Spinal cord (tissue), 10 donors: Measurements from ENCODE around the gene FOXN3. TPM values are rescaled to one million over a fixed set of nuclear protein-coding genes. Genes with fewer than 3 reads are reported as not detected.

Experiments
- DNase-seq, 6 donors: peaks; one replicate each; pipeline versions ENCODE4 v3.0.0 to v3.0.0-alpha.2; 2013 to 2015; ENCODE audit warnings: low spot score in 6 of 6, low read depth in 4 of 6
- H3K27ac ChIP-seq: one replicate; pipeline ENCODE4 v1.5.1; 2013; ENCODE audit warnings: low read depth, low read length, control low read depth
- H3K27me3 ChIP-seq: one replicate; pipeline ENCODE4 v1.6.1; 2013; ENCODE audit warnings: low read length; ENCODE audit not compliant: control insufficient read depth, insufficient read depth
- H3K36me3 ChIP-seq: one replicate; pipeline ENCODE4 v1.6.1; 2013; ENCODE audit warnings: low read length; ENCODE audit not compliant: control insufficient read depth, insufficient read depth
- H3K4me1 ChIP-seq: one replicate; pipeline ENCODE4 v1.6.1; 2013; ENCODE audit warnings: low read length; ENCODE audit not compliant: control insufficient read depth, insufficient read depth
- H3K4me3 ChIP-seq: one replicate; pipeline ENCODE4 v1.5.1; 2013; ENCODE audit warnings: low read depth, low read length, control low read depth
- H3K9me3 ChIP-seq: one replicate; pipeline ENCODE4 v1.6.1; 2013; ENCODE audit warnings: low read length; ENCODE audit not compliant: control insufficient read depth, insufficient read depth
- WGBS: methylation state at CpG from one replicate; pipeline ENCODE4 v1.1.5; 2013; ENCODE audit warnings: missing lambda C conversion rate; ENCODE audit not compliant: insufficient coverage; 5-methylcytosine and 5-hydroxymethylcytosine counted together
- polyA plus RNA-seq, 2 donors: library from polyadenylated mRNA; unstranded; fragments of 120-200 nt; gene quantifications; one replicate each; pipeline ENCODE4 v1.2.1, GENCODE V29; 2013; ENCODE audit not compliant: insufficient read length in 2 of 2
- total RNA-seq, 2 donors: library from RNA; depleted of rRNA in 1 of 2; stranded (reverse); fragments of 120-200 nt in 1 of 2; fragments of >200 nt in 1 of 2; gene quantifications; one replicate each; pipeline versions ENCODE4 v1.2.3 to v1.2.4, GENCODE V29; 2013 to 2014
- donor health status: healthy.

FOXN3 gene
- total and polyA plus RNA-seq, 4 donors, result 37.8 to 56.8 (median 46.8) TPM

- H3K4me1 ChIP-seq, result peaks cover under 1% of the 10 kb centered on the region
- DNase-seq, result no peak
- H3K9me3 ChIP-seq, result no peaks in the 10 kb centered on the region
- no peak overlapping the region for H3K4me3 ChIP-seq
- H3K27ac ChIP-seq, result no peak overlapping the region
- no peaks in the 10 kb centered on the region for H3K36me3 ChIP-seq
- no peaks in the 10 kb centered on the region for H3K27me3 ChIP-seq
- WGBS, result 80% methylated on average over 2 of the region's 4 CpGs
These were observed 134.8 kb downstream of the FOXN3 start for GRCh38 chr14:89282191-89282590.

GRCh38 chr14:89280600-89280999 is 136.4 kb downstream of the FOXN3 start:
- Histone ChIP-seq H3K27ac (no peak overlapping the region), H3K27me3 (no peaks in the 10 kb centered on the region), H3K9me3 (no peaks in the 10 kb centered on the region), H3K4me1 (peaks cover 3% of the 10 kb centered on the region), H3K4me3 (no peak overlapping the region), H3K36me3 (no peaks in the 10 kb centered on the region)
- WGBS, result 100% methylated on average over 3 of the region's 10 CpGs
- no peak for DNase-seq

- 74% methylated on average over 7 of the region's 9 CpGs for WGBS
- H3K36me3 ChIP-seq, result no peaks in the 10 kb centered on the region
- H3K27me3 ChIP-seq, result no peaks in the 10 kb centered on the region
- no peak overlapping the region for H3K27ac ChIP-seq
- no peak for DNase-seq
- peaks cover 3% of the 10 kb centered on the region for H3K4me1 ChIP-seq
- H3K9me3 ChIP-seq, result no peaks in the 10 kb centered on the region
- H3K4me3 ChIP-seq, result no peak overlapping the region
These were observed 137.3 kb downstream of the FOXN3 start for GRCh38 chr14:89279649-89280232.

GRCh38 chr14:89277203-89277602 is 139.8 kb downstream of the FOXN3 start:
- no peaks in the 10 kb centered on the region for H3K36me3 ChIP-seq
- H3K27ac ChIP-seq, result no peak overlapping the region

GRCh38 chr14:89276424-89276975 is 140.5 kb downstream of the FOXN3 start:
- Histone ChIP-seq H3K9me3 (no peaks in the 10 kb centered on the region), H3K27me3 (no peaks in the 10 kb centered on the region)
- WGBS, result 96% methylated on average over 3 of the region's 3 CpGs

More at GRCh38 chr14:89277203-89277602, 139.8 kb downstream of the FOXN3 start:
- peak in 1 of 6 donors; percentile 54 for DNase-seq
- Histone ChIP-seq H3K9me3 (no peaks in the 10 kb centered on the region), H3K4me3 (no peak overlapping the region), H3K27me3 (no peaks in the 10 kb centered on the region), H3K4me1 (peaks cover 3% of the 10 kb centered on the region)
- 74% methylated on average over 3 of the region's 6 CpGs for WGBS

GRCh38 chr14:89270439-89271227 is 146.4 kb downstream of the FOXN3 start:
- no peaks in the 10 kb centered on the region for H3K9me3 ChIP-seq
- no peaks in the 10 kb centered on the region for H3K27me3 ChIP-seq
- 82% methylated on average over 5 of the region's 7 CpGs for WGBS
- H3K27ac ChIP-seq, result no peak overlapping the region
- H3K36me3 ChIP-seq, result no peaks in the 10 kb centered on the region
- no peak overlapping the region for H3K4me3 ChIP-seq
- DNase-seq, result no peak
- peaks cover 18% of the 10 kb centered on the region for H3K4me1 ChIP-seq

More at GRCh38 chr14:89276424-89276975, 140.5 kb downstream of the FOXN3 start:
- no peak overlapping the region for H3K27ac ChIP-seq
- H3K4me3 ChIP-seq, result no peak overlapping the region
- peaks cover 3% of the 10 kb centered on the region for H3K4me1 ChIP-seq
- no peak for DNase-seq
- H3K36me3 ChIP-seq, result no peaks in the 10 kb centered on the region

GRCh38 chr14:89269404-89269803 is 147.6 kb downstream of the FOXN3 start:
- WGBS, result 58% methylated on average over 6 of the region's 6 CpGs
- no peaks in the 10 kb centered on the region for H3K36me3 ChIP-seq
- no peak overlapping the region for H3K4me3 ChIP-seq
- peaks cover 23% of the 10 kb centered on the region for H3K4me1 ChIP-seq
- H3K9me3 ChIP-seq, result no peaks in the 10 kb centered on the region
- no peak for DNase-seq
- H3K27ac ChIP-seq, result no peak overlapping the region
- no peaks in the 10 kb centered on the region for H3K27me3 ChIP-seq

GRCh38 chr14:89268514-89268913 is 148.5 kb downstream of the FOXN3 start:
- DNase-seq, result no peak
- 85% methylated on average over 4 of the region's 5 CpGs for WGBS
- peaks cover 23% of the 10 kb centered on the region for H3K4me1 ChIP-seq
- H3K4me3 ChIP-seq, result no peak overlapping the region
- H3K36me3 ChIP-seq, result no peaks in the 10 kb centered on the region
- no peaks in the 10 kb centered on the region for H3K9me3 ChIP-seq
- H3K27me3 ChIP-seq, result no peaks in the 10 kb centered on the region
- H3K27ac ChIP-seq, result no peak overlapping the region

- no CpG with 5 or more reads among the region's 5 CpGs for WGBS
- Histone ChIP-seq H3K9me3 (no peaks in the 10 kb centered on the region), H3K27ac (no peak overlapping the region), H3K27me3 (no peaks in the 10 kb centered on the region), H3K4me3 (no peak overlapping the region), H3K4me1 (peaks cover 23% of the 10 kb centered on the region), H3K36me3 (no peaks in the 10 kb centered on the region)
- no peak for DNase-seq
These were observed 149.4 kb downstream of the FOXN3 start for GRCh38 chr14:89267656-89268055.
